Measurements from ENCODE around the gene GMEB2. TPM values are rescaled to one million over a fixed set of nuclear protein-coding genes. Genes with fewer than 3 reads are reported as not detected.

The GMEB2 gene
- polyA plus RNA-seq, 1 of the 3 experiments (the other 2 are of a cell fraction), result 6.5 TPM

DNA sequence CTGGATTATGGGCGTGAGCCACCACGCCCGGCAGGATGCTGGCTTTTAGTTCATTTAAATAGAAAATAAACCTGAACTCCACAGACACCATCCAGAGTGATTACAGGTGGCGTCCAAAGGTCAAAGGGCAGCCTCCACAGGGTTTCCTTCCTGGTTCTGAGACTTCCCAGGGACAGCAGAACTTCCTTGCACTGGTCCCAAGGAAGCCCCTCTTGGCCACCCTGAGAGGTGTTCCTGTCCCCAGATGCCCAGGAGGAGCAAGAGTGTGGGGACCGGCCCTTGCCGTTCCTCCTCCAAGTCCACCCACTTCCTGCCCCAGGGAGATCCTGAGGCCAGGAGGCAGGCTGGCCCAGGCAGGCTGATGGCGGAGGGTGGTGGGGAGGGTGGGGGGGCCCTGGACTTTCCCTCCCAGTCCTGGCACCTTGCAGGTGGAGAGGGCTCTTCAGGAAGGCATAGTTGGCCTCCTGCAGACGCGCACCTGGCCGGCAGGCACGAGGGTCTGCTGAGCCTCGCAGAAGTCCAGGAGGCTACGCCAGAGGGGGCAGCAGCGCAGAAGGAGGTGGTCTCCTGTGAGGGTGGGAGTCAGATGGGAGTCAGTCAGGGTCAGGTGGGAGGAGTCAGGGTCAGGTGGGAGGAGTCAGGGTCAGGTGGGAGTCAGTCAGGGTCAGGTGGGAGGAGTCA lies 68.0 kb downstream of the GMEB2 start:
- Histone ChIP-seq H3K27ac (ENCODE audit: low read depth in 2 of 2, low read length in 1 of 2) (no peak overlapping the region), H3K4me1 (ENCODE audit: control insufficient read depth in 1 of 2, insufficient read depth in 2 of 2, low read depth in 1 of 2, low read length in 1 of 2) (peaks cover 0 to 11% of the 10 kb centered on the region in 2 experiments; a peak in 1 of 4 replicates), H3K27me3 (ENCODE audit: insufficient read depth) (no peaks in the 10 kb centered on the region), H3F3A (replicated peaks; ENCODE audit: insufficient read depth) (no peaks in the 10 kb centered on the region), H3K9me2 (no peaks in the 10 kb centered on the region), H3K4me3 (ENCODE audit: low read depth in 2 of 2, low read length in 1 of 2) (no peak overlapping the region), H3K36me3 (replicated peaks in 1 of 2; ENCODE audit: control insufficient read depth in 1 of 2, insufficient read depth in 2 of 2, low read length in 1 of 2) (peaks cover 0 to 21% of the 10 kb centered on the region in 2 experiments), H2AFZ (ENCODE audit: low read depth) (no peak overlapping the region), H3K4me2 (no peak overlapping the region), H3K79me2 (ENCODE audit: insufficient read depth) (no peaks in the 10 kb centered on the region), H4K20me1 (ENCODE audit: insufficient read depth) (no peaks in the 10 kb centered on the region), H3K9me3 (no peaks in the 10 kb centered on the region), H3K9ac (no peak overlapping the region)
- ChIA-PET CTCF (no interaction called here), POLR2A (no interaction called here)
- no peak for DNase-seq
- 94% methylated on average over 14 of the region's 14 CpGs for WGBS (ENCODE audit: low lambda C conversion rate)
- TF ChIP-seq, protein P1, sequence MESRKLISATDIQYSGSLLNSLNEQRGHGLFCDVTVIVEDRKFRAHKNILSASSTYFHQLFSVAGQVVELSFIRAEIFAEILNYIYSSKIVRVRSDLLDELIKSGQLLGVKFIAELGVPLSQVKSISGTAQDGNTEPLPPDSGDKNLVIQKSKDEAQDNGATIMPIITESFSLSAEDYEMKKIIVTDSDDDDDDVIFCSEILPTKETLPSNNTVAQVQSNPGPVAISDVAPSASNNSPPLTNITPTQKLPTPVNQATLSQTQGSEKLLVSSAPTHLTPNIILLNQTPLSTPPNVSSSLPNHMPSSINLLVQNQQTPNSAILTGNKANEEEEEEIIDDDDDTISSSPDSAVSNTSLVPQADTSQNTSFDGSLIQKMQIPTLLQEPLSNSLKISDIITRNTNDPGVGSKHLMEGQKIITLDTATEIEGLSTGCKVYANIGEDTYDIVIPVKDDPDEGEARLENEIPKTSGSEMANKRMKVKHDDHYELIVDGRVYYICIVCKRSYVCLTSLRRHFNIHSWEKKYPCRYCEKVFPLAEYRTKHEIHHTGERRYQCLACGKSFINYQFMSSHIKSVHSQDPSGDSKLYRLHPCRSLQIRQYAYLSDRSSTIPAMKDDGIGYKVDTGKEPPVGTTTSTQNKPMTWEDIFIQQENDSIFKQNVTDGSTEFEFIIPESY (IDR thresholded peaks at IDR 0.05; ENCODE audit: borderline replicate concordance, low read depth), result no peak
- TF ChIP-seq, protein P2, sequence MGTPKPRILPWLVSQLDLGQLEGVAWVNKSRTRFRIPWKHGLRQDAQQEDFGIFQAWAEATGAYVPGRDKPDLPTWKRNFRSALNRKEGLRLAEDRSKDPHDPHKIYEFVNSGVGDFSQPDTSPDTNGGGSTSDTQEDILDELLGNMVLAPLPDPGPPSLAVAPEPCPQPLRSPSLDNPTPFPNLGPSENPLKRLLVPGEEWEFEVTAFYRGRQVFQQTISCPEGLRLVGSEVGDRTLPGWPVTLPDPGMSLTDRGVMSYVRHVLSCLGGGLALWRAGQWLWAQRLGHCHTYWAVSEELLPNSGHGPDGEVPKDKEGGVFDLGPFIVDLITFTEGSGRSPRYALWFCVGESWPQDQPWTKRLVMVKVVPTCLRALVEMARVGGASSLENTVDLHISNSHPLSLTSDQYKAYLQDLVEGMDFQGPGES (IDR thresholded peaks at IDR 0.05; ENCODE audit: low read depth, low read length), result no peak
- TF ChIP-seq CHD2 (IDR thresholded peaks at IDR 0.05; ENCODE audit: low read length, partially characterized antibody) (no peak), POLR2AphosphoS5 (IDR thresholded peaks at IDR 0.05; ENCODE audit: low read depth, low read length) (no peak), EZH2phosphoT487 (IDR thresholded peaks at IDR 0.05; ENCODE audit: borderline replicate concordance, low read depth) (no peak), RFX5 (IDR thresholded peaks at IDR 0.05; ENCODE audit: low read length) (no peak), RAD21 (IDR thresholded peaks at IDR 0.05; ENCODE audit: low read length) (no peak), NFIC (IDR thresholded peaks at IDR 0.05; ENCODE audit: borderline replicate concordance) (no peak), GATA2 (CRISPR knock-in tag; IDR thresholded peaks at IDR 0.05) (no peak), EP300 (IDR thresholded peaks at IDR 0.05; ENCODE audit: borderline replicate concordance in 1 of 2, low read depth in 1 of 2, low read length in 1 of 2) (no peak)
- TF ChIP-seq, protein P3, sequence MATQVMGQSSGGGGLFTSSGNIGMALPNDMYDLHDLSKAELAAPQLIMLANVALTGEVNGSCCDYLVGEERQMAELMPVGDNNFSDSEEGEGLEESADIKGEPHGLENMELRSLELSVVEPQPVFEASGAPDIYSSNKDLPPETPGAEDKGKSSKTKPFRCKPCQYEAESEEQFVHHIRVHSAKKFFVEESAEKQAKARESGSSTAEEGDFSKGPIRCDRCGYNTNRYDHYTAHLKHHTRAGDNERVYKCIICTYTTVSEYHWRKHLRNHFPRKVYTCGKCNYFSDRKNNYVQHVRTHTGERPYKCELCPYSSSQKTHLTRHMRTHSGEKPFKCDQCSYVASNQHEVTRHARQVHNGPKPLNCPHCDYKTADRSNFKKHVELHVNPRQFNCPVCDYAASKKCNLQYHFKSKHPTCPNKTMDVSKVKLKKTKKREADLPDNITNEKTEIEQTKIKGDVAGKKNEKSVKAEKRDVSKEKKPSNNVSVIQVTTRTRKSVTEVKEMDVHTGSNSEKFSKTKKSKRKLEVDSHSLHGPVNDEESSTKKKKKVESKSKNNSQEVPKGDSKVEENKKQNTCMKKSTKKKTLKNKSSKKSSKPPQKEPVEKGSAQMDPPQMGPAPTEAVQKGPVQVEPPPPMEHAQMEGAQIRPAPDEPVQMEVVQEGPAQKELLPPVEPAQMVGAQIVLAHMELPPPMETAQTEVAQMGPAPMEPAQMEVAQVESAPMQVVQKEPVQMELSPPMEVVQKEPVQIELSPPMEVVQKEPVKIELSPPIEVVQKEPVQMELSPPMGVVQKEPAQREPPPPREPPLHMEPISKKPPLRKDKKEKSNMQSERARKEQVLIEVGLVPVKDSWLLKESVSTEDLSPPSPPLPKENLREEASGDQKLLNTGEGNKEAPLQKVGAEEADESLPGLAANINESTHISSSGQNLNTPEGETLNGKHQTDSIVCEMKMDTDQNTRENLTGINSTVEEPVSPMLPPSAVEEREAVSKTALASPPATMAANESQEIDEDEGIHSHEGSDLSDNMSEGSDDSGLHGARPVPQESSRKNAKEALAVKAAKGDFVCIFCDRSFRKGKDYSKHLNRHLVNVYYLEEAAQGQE (IDR thresholded peaks at IDR 0.05; ENCODE audit: low read depth, low read length), result no peak
- TF ChIP-seq, protein P4, sequence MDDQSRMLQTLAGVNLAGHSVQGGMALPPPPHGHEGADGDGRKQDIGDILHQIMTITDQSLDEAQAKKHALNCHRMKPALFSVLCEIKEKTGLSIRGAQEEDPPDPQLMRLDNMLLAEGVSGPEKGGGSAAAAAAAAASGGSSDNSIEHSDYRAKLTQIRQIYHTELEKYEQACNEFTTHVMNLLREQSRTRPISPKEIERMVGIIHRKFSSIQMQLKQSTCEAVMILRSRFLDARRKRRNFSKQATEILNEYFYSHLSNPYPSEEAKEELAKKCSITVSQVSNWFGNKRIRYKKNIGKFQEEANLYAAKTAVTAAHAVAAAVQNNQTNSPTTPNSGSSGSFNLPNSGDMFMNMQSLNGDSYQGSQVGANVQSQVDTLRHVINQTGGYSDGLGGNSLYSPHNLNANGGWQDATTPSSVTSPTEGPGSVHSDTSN (IDR thresholded peaks at IDR 0.05), result no peak
- TF ChIP-seq, protein P5, sequence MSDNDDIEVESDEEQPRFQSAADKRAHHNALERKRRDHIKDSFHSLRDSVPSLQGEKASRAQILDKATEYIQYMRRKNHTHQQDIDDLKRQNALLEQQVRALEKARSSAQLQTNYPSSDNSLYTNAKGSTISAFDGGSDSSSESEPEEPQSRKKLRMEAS (IDR thresholded peaks at IDR 0.05; ENCODE audit: low read depth), result no peak
